ENCODE results near the gene C6orf132. TPM values are rescaled to one million over a fixed set of nuclear protein-coding genes. Genes with fewer than 3 reads are reported as not detected.
A peak's percentile ranks its signal among the peaks of the same experiment; 100 is the strongest.

C6orf132 gene
- total and polyA plus RNA-seq, 2 experiments from 2014 or later, result 22.2 to 40.9 TPM

DNA sequence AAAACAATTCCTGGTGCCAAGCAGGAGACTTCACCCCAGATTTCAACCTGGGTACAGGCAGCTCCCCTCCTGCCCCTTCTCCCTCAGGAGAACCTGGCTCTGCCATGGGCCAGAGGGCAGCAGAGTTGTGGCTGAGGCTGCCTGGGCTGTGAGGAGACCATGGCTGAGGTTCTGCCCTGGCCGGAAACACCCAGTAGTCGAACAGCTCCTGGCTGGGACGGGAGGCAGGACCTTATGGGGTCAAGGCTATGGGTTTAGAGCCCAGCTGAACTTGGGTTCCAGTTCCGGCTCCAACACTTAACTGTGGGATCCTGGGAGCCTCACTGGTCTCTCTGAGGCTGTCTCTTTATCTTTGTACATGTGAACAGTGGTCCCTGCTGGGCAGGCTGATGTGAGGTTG is 8.5 kb downstream of the C6orf132 start (continued):
- TF ChIP-seq, protein P1, sequence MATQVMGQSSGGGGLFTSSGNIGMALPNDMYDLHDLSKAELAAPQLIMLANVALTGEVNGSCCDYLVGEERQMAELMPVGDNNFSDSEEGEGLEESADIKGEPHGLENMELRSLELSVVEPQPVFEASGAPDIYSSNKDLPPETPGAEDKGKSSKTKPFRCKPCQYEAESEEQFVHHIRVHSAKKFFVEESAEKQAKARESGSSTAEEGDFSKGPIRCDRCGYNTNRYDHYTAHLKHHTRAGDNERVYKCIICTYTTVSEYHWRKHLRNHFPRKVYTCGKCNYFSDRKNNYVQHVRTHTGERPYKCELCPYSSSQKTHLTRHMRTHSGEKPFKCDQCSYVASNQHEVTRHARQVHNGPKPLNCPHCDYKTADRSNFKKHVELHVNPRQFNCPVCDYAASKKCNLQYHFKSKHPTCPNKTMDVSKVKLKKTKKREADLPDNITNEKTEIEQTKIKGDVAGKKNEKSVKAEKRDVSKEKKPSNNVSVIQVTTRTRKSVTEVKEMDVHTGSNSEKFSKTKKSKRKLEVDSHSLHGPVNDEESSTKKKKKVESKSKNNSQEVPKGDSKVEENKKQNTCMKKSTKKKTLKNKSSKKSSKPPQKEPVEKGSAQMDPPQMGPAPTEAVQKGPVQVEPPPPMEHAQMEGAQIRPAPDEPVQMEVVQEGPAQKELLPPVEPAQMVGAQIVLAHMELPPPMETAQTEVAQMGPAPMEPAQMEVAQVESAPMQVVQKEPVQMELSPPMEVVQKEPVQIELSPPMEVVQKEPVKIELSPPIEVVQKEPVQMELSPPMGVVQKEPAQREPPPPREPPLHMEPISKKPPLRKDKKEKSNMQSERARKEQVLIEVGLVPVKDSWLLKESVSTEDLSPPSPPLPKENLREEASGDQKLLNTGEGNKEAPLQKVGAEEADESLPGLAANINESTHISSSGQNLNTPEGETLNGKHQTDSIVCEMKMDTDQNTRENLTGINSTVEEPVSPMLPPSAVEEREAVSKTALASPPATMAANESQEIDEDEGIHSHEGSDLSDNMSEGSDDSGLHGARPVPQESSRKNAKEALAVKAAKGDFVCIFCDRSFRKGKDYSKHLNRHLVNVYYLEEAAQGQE (IDR thresholded peaks at IDR 0.05; ENCODE audit: unreplicated experiment), result no peak
- no peak for TF ChIP-seq NANOG (IDR thresholded peaks at IDR 0.05; ENCODE audit: borderline replicate concordance)

DNA sequence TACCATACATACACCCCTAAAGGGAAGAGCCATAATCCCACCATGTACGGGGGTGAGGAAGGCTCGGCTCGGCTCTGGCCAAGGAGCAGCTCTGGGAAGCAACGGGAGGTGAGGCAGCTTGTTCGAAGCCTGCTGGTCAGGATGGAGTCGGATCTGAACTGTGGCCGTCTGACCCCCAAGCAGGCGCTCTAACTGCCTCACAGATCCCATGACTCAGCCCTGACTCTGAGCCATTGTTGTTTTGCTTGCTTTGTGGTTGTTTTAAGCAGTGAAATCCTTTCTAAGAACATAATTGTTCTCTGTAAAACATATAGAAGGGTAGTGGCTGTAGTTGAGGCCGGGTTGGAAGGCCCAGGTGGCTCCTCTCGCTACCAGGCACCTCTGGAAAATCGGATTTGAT is 10.9 kb downstream of the C6orf132 start:
- no peak overlapping the region for H3K4me2 ChIP-seq
- H3K4me3 ChIP-seq, result no peak overlapping the region
- no peak for DNase-seq (ENCODE audit: low spot score)
- ATAC-seq, result no peak
- H3K4me1 Mint-ChIP-seq, result peaks cover 32% of the 10 kb centered on the region
- no peak overlapping the region for H2AFZ ChIP-seq
- H3K27me3 ChIP-seq (ENCODE audit: insufficient read depth), result no peaks in the 10 kb centered on the region
- H3K4me1 ChIP-seq (ENCODE audit: insufficient read depth), result peaks cover 29% of the 10 kb centered on the region
- H3K27me3 Mint-ChIP-seq (ENCODE audit: insufficient read depth, low read depth, poor library complexity), result peaks cover 7% of the 10 kb centered on the region
- H3K9me2 ChIP-seq (ENCODE audit: insufficient read depth), result no peaks in the 10 kb centered on the region
- peaks cover 69% of the 10 kb centered on the region for H3K36me3 Mint-ChIP-seq (ENCODE audit: low read depth)
- peaks cover 25% of the 10 kb centered on the region for H3K36me3 ChIP-seq (ENCODE audit: insufficient read depth)
- TF ChIP-seq ZNF114 (CRISPR knock-in tag; IDR thresholded peaks at IDR 0.05) (no peak), STAT1 (IDR thresholded peaks at IDR 0.05; ENCODE audit: unreplicated experiment) (no peak), CREB1 (CRISPR knock-in tag; IDR thresholded peaks at IDR 0.05; ENCODE audit: low read depth) (no peak), POLR2AphosphoS5 (IDR thresholded peaks at IDR 0.05; ENCODE audit: low read depth) (no peak), NANOG (IDR thresholded peaks at IDR 0.05; ENCODE audit: borderline replicate concordance) (no peak), JUNB (IDR thresholded peaks at IDR 0.05; ENCODE audit: unreplicated experiment) (no peak)
- TF ChIP-seq, protein P2, sequence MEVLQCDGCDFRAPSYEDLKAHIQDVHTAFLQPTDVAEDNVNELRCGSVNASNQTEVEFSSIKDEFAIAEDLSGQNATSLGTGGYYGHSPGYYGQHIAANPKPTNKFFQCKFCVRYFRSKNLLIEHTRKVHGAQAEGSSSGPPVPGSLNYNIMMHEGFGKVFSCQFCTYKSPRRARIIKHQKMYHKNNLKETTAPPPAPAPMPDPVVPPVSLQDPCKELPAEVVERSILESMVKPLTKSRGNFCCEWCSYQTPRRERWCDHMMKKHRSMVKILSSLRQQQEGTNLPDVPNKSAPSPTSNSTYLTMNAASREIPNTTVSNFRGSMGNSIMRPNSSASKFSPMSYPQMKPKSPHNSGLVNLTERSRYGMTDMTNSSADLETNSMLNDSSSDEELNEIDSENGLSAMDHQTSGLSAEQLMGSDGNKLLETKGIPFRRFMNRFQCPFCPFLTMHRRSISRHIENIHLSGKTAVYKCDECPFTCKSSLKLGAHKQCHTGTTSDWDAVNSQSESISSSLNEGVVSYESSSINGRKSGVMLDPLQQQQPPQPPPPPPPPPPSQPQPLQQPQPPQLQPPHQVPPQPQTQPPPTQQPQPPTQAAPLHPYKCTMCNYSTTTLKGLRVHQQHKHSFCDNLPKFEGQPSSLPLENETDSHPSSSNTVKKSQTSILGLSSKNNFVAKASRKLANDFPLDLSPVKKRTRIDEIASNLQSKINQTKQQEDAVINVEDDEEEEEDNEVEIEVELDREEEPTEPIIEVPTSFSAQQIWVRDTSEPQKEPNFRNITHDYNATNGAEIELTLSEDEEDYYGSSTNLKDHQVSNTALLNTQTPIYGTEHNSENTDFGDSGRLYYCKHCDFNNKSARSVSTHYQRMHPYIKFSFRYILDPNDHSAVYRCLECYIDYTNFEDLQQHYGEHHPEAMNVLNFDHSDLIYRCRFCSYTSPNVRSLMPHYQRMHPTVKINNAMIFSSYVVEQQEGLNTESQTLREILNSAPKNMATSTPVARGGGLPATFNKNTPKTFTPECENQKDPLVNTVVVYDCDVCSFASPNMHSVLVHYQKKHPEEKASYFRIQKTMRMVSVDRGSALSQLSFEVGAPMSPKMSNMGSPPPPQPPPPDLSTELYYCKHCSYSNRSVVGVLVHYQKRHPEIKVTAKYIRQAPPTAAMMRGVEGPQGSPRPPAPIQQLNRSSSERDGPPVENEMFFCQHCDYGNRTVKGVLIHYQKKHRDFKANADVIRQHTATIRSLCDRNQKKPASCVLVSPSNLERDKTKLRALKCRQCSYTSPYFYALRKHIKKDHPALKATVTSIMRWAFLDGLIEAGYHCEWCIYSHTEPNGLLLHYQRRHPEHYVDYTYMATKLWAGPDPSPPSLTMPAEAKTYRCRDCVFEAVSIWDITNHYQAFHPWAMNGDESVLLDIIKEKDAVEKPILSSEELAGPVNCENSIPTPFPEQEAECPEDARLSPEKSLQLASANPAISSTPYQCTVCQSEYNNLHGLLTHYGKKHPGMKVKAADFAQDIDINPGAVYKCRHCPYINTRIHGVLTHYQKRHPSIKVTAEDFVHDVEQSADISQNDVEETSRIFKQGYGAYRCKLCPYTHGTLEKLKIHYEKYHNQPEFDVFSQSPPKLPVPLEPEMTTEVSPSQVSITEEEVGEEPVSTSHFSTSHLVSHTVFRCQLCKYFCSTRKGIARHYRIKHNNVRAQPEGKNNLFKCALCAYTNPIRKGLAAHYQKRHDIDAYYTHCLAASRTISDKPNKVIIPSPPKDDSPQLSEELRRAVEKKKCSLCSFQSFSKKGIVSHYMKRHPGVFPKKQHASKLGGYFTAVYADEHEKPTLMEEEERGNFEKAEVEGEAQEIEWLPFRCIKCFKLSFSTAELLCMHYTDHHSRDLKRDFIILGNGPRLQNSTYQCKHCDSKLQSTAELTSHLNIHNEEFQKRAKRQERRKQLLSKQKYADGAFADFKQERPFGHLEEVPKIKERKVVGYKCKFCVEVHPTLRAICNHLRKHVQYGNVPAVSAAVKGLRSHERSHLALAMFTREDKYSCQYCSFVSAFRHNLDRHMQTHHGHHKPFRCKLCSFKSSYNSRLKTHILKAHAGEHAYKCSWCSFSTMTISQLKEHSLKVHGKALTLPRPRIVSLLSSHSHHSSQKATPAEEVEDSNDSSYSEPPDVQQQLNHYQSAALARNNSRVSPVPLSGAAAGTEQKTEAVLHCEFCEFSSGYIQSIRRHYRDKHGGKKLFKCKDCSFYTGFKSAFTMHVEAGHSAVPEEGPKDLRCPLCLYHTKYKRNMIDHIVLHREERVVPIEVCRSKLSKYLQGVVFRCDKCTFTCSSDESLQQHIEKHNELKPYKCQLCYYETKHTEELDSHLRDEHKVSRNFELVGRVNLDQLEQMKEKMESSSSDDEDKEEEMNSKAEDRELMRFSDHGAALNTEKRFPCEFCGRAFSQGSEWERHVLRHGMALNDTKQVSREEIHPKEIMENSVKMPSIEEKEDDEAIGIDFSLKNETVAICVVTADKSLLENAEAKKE (CRISPR knock-in tag; IDR thresholded peaks at IDR 0.05), result no peak
- TF ChIP-seq, protein P1 (IDR thresholded peaks at IDR 0.05; ENCODE audit: unreplicated experiment), result no peak
- TF ChIP-seq, protein P3, sequence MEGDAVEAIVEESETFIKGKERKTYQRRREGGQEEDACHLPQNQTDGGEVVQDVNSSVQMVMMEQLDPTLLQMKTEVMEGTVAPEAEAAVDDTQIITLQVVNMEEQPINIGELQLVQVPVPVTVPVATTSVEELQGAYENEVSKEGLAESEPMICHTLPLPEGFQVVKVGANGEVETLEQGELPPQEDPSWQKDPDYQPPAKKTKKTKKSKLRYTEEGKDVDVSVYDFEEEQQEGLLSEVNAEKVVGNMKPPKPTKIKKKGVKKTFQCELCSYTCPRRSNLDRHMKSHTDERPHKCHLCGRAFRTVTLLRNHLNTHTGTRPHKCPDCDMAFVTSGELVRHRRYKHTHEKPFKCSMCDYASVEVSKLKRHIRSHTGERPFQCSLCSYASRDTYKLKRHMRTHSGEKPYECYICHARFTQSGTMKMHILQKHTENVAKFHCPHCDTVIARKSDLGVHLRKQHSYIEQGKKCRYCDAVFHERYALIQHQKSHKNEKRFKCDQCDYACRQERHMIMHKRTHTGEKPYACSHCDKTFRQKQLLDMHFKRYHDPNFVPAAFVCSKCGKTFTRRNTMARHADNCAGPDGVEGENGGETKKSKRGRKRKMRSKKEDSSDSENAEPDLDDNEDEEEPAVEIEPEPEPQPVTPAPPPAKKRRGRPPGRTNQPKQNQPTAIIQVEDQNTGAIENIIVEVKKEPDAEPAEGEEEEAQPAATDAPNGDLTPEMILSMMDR (conservative IDR thresholded peaks at IDR 0.05; ENCODE audit: low read depth in 2 of 2), result no peak
- no peak overlapping the region for H3K4me3 Mint-ChIP-seq
- H3K27ac Mint-ChIP-seq, result peak overlapping the region; percentile 70; the same call in 1 of the 2 replicates
- 0 out of 2 replicates have a peak, but pooled peaks cover 2% of the 10 kb centered on the region for H3F3A ChIP-seq (replicated peaks; ENCODE audit: low read depth)
- H3K79me2 ChIP-seq (replicated peaks; ENCODE audit: insufficient read depth), result peaks cover 61% of the 10 kb centered on the region
- no peak overlapping the region for H3K27ac ChIP-seq (ENCODE audit: low read depth)
- H3K9me3 Mint-ChIP-seq, result no peaks in the 10 kb centered on the region
- peaks cover 44% of the 10 kb centered on the region for H4K20me1 ChIP-seq (replicated peaks; ENCODE audit: insufficient read depth)
